HFF-Myc (cell line): ENCODE results near the gene DCN.
A peak's percentile ranks its signal among the peaks of the same experiment; 100 is the strongest.

Experiments
- DNase-seq: peaks from one replicate; pipeline ENCODE4 v3.0.0-alpha.2; 2011; ENCODE audit warnings: low read depth; ENCODE audit errors: extremely low read depth
- H3K4me3 ChIP-seq: replicated peaks from 2 replicates; pipeline ENCODE4 v1.5.1; 2011; ENCODE audit warnings: low read depth, mild to moderate bottlenecking, control low read depth, low read length
- TF ChIP-seq, protein P1 (sequence below): IDR thresholded peaks from 2 replicates; pipeline ENCODE4 v1.5.1; 2012; ENCODE audit warnings: mild to moderate bottlenecking, low read depth, low read length, control low read depth; ENCODE audit errors: missing control alignments

The DCN gene

DNA sequence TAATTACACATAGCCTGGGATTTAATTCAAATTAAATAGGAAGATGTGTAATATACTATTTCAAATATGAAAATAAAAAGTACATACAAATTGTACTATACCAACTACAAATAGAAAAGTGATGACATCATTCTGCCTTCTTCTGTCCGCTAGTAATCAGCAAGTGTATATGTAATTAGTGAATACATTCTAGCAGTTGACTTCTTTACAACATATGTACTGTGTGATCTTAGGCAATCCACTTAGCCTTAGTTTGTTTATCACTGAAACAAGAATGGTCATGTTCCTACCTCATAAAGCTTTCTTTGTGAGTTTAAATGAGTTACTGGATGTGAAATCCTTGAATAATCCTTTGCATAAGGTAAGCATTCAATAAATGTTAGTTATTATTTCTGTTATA lies 63.5 kb downstream of the DCN start:
- DNase-seq, result no peak
- TF ChIP-seq, protein P1, sequence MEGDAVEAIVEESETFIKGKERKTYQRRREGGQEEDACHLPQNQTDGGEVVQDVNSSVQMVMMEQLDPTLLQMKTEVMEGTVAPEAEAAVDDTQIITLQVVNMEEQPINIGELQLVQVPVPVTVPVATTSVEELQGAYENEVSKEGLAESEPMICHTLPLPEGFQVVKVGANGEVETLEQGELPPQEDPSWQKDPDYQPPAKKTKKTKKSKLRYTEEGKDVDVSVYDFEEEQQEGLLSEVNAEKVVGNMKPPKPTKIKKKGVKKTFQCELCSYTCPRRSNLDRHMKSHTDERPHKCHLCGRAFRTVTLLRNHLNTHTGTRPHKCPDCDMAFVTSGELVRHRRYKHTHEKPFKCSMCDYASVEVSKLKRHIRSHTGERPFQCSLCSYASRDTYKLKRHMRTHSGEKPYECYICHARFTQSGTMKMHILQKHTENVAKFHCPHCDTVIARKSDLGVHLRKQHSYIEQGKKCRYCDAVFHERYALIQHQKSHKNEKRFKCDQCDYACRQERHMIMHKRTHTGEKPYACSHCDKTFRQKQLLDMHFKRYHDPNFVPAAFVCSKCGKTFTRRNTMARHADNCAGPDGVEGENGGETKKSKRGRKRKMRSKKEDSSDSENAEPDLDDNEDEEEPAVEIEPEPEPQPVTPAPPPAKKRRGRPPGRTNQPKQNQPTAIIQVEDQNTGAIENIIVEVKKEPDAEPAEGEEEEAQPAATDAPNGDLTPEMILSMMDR, result no peak
- H3K4me3 ChIP-seq, result no peak overlapping the region

GRCh38 chr12:91113621-91114020 lies 69.0 kb downstream of the DCN start:
- H3K4me3 ChIP-seq, result no peak overlapping the region
- TF ChIP-seq, protein P1, result no peak
- DNase-seq, result no peak

DNA sequence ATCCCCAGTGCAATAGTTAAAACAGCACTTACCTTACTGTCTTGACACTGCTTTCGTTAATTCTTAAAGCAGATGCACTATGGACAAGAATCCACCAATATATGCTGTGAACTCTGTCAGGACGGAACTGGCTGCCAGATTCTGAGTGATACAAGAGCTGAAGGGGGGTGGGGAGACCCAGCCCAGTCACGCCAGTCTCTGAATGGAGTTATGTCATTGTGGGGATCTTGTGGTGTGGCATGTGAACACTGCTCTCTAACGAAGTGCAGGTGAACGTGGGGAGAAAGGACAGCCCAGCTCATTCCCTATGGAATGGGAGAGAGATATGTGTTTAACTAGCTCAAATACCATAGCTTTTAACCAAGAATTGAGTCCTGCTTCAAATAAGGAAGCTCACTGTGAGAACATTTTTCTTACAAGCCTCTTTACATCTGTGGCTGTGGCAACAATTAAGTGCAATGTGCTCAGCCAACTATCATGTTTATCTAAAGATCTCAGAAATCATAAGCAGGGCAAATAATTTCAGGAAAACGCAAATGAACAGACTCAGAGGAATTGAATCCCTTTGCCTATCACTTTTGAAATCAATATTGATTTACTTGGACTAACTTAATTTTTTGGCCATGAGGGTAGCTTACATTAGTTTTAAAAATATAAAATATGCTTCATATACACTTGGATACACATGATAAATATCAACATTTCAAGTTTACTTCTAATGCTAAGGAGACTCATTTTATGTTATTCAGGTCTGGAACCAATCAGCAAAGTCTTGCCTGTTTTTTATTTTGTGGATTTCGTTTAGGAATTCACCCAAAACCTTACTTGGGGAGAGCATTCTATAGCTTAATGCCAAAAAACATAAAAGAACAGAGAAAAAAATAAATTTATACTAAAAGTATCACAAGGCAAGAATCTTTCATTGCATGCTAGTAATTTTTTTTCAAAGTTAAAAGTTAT lies 71.0 kb downstream of the DCN start, which contains the start of gene LUM:
Gene LUM, minus strand, starts transcription at position 129 of the 960 bp plus-strand sequence. CDS start 2,515 bp downstream, outside the sequence.
- DNase-seq, result peak; percentile 93
- TF ChIP-seq, protein P1, result no peak
- H3K4me3 ChIP-seq, result peak within 1 kb of the TSS; percentile 60

GRCh38 chr12:91110311-91110924 lies 72.2 kb downstream of the DCN start:
- TF ChIP-seq, protein P1, result no peak
- no peak for DNase-seq
- peak overlapping the region; percentile 60 for H3K4me3 ChIP-seq

- no peak for DNase-seq
- TF ChIP-seq, protein P1, result no peak
- H3K4me3 ChIP-seq, result peak overlapping the region; percentile 60
Measured at GRCh38 chr12:91109581-91110310, 72.9 kb downstream of the DCN start.

GRCh38 chr12:91109148-91109564 lies 73.5 kb downstream of the DCN start:
- peak; percentile 61 for DNase-seq
- H3K4me3 ChIP-seq, result peak overlapping the region; percentile 60
- TF ChIP-seq, protein P1, result peak; percentile 81
